ENCODE measurements around the gene TMEM151A.

The TMEM151A gene

DNA sequence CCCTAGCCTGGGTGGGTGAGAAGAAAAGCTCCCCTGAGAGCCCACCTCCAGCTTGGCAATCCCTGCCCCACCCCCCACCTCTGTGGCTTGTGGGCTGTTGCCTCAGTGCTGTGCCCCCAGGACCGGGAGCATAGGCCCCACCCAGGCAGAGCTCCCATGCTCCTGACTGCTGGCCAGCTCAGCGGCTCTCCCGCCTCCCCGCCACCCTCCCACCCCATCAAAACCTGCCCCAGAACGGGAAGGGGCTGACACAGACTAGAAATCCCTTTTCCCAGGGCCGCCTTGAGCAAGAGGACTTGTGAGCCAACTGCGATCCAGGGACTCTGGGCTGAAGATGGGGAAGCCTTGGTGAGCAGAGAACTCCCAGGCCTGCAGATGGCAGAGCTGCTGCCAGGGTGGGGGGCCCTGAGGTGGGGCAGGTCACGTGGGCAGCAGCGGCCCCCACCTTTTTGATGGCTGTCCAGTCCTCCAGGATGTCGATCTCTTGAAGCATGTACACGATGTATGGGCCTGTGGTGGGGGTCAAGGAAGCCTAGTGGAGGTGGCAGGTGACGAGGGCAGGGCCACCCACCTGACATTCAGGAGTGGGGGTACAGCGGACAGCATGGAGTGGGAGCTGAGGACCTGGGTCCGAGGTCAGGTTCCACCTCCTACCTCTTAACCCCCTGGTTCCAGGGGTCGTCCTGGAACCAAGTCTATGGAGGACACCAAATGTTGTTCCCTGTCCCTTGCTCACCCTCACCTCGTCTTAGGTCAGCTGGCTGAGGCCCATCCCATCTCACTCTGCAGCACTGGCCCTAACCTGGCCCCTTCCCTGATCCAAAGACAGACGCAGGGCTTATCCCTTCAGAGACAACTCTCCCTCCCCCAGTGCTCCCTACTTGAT lies 46.8 kb downstream of the TMEM151A start:
- no peak for DNase-seq

DNA sequence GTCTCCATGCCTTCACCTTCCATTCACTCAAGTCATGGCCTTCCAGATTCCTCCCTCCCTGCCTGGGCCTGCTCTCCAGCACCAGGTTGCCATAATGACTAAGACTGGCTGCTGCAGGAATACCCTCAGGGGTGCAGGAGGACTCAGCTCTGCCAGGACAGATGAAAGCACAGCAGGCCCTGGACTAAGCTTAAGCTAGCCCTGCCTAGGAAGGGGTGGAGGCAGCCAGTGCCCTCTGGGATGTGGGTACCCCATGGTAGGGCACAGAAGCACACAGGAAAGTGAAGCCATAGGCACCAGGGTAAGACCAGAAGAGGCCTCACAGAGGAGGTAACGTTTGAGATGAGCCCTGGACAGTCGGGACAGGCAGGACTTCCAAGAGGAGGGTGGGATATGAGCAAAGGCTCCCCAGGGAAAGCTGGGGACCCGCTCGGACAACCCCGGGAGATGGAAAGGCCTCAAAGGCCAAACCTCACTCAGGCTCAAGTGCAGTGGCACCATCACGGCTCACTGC lies 47.5 kb downstream of the TMEM151A start:
- DNase-seq, result no peak

DNA sequence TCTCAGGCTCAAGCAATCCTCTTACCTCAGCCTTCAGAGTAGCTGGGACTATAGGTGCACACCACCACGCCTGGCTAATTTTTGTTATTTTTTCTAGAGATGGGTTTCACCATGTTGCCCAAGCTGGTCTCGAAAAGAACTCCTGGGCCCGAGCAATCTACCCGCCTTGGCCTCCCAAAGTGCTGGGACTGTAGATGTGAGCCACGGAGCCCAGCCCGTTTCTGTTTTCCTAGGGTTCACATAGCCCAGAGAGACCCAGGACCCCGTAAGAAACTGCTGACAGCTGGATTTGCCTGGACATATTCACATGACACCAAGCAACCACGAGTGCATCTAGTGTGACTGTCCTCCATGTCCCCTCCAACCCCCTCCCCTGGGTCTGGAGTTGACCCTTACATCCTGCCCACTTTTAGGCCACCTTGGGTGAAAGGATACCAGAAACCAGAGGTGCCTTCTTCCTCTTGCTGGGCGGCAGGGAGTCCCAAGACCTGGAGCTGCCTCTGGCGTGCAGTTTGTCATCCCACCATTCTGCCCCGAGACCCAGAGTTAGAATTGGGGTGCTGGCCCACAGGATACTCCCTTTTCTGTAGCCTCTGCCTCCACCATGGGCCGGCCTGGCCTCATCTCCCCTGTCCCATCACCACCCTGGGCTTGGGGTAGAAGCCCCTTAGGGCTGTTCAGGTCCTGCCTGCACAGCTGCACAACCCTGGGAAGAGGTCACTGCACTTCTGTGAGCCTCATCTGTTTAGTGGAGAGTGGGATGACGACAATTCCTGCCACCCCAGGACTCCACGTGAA lies 48.2 kb downstream of the TMEM151A start:
- no peak for DNase-seq

DNA sequence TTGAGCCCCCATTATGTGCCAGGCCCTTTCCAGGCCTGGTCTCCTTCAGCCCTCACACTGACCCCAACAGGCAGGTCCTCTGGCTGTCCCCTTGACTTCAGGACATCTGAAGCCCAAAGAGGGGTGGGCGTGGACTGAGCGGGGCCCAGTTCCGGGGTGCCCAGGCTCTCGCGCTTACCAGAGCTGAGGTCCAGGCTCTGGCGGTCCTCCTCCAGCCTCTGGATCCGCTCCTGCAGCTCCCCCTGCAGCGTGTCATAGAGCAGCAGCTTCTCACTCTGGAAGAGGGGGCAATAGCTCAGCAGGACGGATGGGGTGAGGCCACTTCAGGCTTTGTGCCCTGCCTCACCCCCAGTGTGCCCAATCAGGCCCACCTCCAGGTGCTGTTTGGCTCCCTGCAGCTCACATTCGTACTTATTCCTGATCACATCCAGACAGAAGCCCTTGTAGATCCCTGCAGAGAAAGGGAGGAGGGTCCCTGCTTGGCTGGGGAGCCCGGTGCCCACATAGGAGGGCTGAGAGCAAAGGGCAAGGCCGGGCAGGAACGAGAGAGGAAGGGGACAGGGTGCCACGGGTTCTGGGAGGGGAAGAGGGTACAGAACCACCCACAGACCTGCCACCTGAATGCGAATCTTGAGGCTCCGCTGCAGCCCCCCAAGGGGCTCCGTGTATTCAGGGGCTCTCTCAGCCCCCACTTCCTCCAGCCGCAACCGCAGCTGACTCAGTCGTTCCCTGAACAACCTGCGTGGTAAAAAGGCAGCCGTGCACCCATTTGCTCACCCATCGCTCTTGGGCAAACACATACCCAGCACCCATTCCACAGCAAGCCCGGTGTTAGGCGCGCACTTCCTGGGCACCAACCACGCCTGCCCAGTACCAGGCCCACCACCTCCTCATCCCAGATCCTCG lies 49.2 kb downstream of the TMEM151A start:
- no peak for DNase-seq

DNA sequence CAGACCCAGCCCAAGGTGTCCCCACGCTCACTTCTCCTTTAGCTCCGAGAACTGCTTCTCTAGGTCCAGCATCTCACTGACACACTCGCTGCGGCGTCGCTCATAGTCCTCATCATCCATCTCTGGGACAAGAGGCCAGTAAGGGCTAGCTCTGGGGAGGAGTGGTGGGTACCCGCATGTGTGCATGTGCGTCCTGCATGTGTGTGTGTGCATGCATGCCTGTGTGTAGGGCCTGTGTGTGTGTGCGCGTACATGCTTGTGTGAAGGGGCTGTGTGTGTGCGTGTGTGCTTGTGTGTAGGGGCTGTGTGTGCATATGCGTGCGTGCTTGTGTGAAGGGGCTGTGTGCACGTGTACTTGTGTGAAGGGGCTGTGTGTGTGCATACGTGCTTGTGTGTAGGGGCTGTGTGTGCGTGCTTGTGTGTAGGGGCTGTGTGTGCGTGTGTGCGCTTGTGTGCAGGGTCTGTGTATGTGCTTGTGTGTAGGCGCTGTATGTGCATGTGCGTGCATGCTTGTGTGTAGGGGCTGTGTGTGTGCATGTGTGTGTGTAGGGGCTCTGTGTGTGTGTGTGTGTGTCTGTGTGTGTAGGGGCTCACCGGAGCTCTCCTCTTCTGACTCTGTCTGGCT lies 49.9 kb downstream of the TMEM151A start:
- no peak for DNase-seq

DNA sequence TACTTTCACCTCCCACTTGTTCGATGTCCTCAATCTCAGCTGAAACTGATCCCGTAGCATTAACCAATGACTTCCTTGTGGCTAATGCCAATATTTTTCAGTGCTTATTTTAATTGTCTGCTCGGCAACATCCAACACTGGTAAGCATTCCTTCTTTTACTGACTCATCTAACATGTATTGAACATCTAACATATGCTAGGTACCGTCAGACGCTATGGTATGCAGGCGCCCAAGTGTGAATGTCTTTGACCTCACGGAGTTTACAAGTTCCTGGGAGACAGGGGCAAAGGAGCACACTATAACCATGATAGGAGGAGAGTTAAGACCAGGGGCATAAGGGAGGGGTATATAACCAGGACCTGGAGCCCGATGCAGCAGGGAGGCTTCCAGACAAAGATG lies 51.5 kb downstream of the TMEM151A start:
- no peak for DNase-seq

DNA sequence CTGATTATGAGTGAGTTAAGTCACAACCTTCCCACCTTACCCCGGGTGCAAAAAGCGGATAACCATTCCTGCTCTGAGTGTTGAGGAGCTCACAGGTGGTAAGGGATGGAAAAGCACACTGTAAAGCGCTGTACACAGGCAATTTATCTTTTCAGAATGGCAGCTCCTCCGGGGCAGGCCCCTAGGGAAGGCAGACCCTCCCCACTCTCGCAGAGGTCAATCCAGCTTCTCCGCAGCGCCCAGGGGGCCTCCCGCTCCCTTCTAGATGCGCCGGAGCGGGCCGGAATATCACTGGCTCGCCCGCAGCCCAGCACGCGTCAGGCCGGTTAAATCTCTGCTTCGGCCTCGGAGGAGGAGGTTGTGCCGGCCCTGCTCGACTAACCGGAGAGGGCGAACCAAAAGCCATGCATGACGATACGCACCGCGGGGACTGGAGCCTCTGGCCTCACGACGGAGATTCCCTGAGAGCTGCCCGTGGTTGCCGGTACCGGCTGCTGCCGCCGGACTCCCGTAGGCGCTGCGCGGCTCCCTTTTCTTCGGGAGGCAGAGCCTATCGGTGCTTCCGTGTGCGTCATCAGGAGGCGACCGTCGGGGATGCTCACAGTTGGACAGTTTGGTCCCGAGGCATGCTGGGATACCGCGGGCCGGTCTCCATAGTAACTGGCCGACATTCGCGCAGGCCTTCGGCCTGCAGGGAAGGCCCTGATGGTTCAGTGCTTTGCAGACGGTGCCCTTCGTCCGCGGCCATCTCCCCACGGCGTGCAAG lies 53.0 kb downstream of the TMEM151A start, which contains the start of gene BRMS1:
TSS of gene BRMS1 (minus strand) at position 555 of the 766 bp plus-strand sequence. CDS start 2,870 bp downstream, outside the sequence.
- DNase-seq, result peak; percentile 97

DNA sequence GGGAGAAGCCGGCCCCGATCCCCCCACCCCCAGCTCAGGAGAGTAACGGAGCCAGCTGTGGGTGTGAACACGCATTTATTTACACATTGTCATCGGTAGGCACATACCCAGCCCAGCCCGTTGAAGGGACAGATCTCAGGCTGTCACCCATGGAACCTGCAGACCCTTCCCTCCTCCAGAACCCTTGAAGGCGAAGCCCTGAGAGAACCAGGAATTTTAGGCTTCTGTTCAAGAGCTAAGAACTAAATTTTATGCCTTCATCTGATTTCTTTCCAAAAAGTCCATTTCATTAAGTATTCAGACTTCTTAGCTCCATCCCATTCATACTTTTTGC lies 53.6 kb downstream of the TMEM151A start:
- no peak for DNase-seq
